Activated CD4-positive, CD25-positive, alpha-beta regulatory T cell treated with anti-CD3 and anti-CD28 coated beads, Interleukin-2, amount 50 U/mL, for 24 hours (primary cell): ENCODE data around the gene MATN3.

ENCODE experiments used
- ATAC-seq, 2 donors: fragments of 150-1000 bp; cut with Tn5 transposase; one replicate each; pipeline ENCODE4 v1.10.0; 2021; ENCODE audit warnings: mild to moderate bottlenecking in 1 of 2, moderate library complexity in 1 of 2

MATN3 gene

DNA sequence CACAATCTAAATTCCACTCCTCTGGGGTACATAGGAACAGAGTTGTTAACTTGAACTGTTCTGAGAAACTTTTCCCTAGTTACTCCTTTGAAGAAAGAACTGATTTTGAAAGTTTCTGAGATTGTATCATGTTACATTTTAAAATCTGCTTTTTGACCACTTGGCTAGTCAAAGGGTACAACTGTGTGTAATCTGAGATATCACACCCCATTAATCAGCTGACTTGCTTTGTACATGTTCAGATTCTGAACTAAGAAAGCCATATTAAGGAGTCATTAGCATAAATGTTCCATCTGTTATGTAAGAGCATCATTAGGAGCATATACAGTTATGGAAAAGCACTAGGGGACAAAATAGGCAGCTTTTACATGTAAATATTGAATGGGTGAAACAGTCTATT lies 18.7 kb downstream of the MATN3 start:
- no peak for ATAC-seq

DNA sequence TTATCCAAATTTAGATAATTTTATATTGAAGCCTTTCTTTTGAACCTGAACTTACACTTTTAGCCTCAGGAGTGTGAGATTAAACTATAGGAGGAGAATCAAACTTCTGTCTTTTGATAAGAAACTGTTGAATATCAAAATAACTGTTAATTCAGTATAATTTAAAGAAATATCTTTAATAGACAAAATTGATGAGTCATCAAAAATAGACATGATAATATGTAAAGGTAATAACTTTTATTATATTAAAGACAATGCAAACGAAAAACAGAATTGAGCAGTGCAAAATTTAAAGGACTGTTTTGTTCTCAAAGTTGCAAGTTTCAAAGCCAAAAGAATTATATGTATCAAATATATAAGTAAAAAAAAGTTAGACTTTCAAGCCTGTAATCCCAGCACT lies 20.6 kb downstream of the MATN3 start:
- no peak for ATAC-seq

DNA sequence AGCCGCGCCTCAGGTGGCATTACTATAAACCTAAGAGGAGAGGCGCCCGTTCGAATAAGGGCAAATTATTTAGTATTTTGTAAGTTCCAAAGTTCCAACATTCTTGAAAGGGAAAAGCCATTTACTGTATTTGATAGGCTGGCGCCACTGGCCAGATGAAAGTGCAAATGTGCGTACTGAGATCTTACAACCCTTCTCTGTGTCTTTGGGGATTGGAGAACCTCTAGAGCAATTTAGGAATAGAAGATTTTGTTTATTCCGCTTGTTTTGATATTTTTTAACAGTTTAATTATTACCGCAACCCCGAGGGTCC lies 22.1 kb downstream of the MATN3 start:
- no peak for ATAC-seq

DNA sequence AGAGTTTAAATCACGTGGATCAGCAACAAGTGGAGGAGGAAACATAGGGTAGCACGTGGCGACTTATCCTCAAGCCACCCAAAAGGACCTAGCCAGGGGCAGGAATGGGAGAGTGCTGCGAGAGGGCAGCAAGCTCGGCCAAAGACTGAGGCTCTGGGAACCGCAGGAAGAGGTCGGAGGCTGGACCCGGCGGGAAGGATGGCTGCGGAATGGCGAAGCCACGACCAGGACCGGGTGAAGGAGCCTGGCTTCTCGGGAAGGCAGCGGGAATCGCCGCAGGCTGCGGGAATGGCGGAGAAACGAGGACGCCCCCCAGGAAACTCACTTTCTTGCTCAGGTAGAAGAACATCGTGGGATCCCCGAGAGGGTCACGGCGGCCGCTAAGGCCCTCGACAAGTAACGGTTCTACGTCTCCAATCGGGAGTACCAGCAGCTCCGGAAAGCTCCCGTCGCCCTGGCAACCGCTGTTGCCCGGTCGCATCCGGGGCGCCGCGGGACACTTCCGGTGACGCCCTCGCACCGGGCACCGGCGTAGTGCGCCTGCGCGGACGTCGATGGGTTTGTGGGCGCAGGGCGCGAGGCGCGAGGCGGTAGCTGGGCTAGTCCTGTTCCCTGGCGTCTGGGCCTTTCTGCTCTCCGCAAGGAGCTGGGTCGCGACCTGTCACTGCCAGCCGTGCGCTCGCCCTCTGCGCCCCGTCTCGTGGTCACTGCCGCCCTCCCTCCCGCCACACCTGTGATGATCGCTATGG lies 22.6 kb downstream of the MATN3 start, which contains the start of gene WDR35:
WDR35 (minus strand) TSS at position 439 of the 749 bp plus-strand sequence; CDS start at position 349, 90 bp downstream.
- ATAC-seq, result peak; percentile 92 to 94

DNA sequence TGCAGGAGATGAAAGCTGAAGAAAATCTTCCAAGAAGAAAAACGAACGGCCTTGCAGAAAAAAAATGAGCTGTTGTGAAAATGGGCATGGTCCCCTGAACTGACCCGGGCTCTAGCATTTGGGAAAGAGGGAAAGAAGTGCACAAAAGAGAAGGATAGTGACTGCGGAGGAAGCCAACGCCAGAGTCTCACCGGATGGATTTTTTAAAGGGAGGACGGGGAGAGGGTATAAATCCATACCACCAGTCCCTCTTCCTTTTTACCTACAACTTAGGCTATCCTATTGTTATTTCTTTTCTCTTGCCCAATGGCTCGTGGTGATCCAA lies 23.2 kb downstream of the MATN3 start:
- ATAC-seq, result no peak

DNA sequence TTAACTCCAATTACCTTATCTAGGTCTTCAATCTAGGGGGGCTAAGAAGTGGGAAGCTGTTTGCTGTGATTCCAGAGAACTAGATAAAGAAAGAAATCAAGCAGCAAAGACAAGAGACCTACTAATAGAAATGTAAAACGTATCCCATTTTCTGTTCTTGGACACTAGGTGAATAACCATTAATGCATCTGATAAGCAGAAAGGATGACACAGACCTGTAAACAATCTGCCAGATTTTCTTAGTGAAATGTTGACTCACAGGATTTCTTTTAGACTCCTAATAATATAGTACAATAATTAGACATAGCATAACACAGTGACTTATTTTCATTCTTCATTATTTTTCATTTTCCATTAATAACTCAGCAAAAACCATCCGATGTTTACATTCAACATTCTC lies 23.9 kb downstream of the MATN3 start:
- ATAC-seq, result no peak

DNA sequence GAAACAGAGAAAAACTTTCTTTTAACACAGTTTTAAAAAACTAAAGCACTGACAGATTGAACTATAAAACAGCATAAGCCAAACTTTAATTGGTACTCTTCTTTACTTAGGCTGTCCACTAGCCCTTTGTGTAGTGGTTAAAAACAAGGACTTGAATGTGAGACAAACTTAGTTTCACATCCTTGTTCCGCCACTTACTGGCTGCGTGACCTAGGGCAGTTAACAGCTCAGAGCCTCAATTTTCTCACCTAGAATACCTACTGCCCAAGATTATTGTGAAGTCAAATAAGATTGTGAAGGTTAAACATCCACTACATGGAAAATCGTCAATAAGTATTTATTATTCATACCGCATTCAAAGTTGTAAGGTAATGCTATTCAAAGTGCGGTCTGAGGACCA lies 24.5 kb downstream of the MATN3 start:
- ATAC-seq, result no peak

DNA sequence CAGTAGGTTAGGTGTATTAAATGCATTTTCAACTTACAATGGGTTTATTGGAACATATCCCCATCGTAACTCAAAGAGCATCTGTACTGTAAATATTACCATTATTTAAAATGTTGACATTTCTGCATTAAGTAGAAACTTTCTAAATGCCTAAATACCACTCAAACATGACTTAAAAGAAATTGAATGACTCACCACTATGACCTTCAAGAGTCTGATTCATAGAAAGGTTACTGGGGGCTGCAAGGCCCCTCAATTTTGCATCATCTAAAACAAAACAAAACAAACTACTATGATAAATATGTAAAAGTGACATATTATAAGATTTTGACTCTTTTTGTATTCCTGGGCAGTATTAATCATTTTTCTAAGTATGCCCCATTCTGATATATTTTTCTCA lies 30.2 kb downstream of the MATN3 start:
- ATAC-seq, result peak in 1 of 2 donors; percentile 41

DNA sequence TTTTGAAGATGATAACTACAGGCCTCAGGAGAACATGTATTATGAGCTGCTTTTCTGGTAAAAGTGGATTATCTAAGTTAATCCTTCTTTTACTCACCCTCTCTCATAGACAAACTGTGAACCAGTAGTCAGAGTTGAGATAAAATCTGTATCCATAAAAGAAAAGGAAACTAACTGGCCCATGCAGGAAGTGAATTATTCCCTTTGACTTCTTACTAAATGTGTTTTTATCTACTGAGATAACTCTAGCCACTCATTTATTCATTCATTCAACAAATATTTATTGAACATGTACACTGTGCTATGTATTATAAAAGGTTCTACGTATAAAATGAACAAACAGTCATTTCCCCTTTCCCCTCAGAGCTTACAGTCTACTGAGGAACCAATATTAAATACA lies 32.5 kb downstream of the MATN3 start:
- ATAC-seq, result no peak

DNA sequence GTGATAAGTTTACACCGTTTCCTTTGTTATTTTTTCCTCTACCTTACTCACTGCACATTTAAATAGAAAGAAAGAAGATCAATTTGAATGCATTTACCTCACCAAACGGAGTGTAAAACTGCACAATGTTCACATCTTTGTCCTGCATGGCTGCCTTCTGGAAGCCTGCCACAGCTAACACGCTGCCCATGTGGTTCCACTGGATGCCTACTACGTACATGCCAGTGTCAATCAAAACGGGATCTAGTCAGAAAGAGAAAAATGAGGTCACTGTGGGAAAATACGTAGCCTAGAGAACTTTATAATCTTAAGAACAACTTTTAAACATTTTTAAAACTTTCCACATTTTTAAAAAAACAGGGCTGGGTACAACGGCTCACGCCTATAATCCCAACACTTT lies 39.0 kb downstream of the MATN3 start:
- no peak for ATAC-seq

DNA sequence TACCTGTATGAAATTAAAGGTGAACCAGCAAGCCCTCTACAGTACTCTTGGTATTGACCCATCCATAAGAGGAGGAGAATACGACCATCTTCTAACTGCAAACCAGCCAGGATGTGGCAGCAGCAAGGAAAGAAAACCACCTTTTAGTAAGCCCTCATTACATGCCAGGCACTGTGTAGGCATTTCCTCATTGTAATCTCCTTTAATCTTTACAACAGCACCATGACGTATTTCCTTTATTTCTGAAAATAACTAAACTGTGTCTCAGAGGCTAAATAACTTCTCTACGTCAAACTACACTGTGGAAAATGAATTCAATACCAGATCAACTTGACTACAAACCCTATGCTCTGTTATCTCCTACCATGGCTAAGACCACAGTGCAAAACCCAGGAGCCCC lies 40.8 kb downstream of the MATN3 start:
- ATAC-seq, result peak; percentile 21 to 65

DNA sequence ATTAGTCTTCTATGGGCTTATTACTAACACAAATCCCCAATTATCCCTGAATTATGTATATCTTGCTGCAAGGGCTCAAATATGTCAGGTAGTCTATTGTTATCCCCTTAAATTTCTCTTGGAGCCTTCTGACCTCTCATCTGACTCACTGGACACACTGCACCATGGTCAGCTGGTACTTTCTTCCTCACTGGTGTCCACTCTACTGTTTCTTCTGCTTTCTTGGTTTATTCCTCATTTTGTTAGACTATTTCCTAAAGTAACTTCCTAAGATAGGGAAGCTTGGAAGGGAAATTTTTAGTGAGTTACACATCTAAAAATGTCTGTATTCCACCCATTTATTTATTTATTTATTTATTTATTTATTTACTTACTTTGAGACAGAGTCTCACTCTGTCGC lies 49.1 kb downstream of the MATN3 start:
- ATAC-seq, result no peak

DNA sequence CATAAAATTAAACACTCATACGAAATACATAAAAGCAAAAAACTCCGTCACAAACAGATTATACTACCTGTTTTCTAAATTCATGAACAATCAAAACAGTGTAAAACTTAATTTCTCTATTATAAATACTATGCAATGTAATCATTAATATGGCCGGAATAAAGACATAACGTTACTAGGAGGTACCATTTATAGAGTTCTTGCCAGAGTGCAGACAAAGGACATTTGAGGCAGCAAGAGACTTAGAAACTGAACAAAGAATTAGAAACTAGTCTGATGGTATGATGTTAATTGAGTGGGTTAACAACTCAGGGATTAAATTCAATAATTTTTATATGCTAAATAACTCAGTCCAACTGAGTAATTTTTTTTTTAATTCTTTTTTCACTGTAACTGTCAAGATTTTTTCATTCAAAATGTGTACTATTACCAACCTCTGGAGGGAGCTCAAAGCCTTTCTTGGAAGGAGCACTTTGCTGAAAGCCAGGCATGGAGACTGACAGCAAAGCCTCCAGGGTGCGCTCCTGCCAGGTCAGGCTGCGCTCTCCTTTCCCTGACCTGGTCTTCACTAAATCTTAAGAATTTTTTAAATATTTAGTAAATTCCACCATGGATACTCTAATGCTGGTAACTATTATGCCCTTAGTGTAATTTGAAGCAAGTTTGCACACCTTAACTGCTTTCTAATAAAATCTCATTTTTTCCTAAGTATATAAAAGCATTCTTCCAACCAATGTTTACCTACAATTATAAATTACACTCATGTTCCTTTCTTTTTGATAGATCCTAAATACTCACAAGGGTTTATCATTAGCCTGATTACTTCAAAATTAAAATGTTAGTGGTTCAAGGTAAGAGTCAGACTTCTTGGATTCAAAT lies 56.7 kb downstream of the MATN3 start:
- peak in 1 of 2 donors; percentile 65 for ATAC-seq

DNA sequence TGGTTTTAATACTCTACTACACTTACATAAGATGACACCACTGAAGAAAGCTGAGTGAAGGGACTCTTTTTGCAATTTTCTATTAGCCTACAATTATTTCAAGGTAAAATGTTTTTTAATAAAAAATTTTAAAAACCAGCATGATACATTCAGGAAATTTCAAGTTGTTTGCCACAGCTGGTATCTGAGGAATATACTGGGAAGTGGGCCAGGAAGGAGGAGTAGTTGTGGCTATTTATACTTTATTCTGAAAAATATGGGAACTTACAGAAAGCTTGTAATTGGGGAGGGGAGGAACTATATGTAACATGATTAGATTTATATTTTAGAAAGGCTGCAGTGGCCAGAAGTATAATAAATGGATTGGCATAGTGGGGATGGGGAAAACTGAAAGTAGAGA lies 63.4 kb downstream of the MATN3 start:
- no peak for ATAC-seq

DNA sequence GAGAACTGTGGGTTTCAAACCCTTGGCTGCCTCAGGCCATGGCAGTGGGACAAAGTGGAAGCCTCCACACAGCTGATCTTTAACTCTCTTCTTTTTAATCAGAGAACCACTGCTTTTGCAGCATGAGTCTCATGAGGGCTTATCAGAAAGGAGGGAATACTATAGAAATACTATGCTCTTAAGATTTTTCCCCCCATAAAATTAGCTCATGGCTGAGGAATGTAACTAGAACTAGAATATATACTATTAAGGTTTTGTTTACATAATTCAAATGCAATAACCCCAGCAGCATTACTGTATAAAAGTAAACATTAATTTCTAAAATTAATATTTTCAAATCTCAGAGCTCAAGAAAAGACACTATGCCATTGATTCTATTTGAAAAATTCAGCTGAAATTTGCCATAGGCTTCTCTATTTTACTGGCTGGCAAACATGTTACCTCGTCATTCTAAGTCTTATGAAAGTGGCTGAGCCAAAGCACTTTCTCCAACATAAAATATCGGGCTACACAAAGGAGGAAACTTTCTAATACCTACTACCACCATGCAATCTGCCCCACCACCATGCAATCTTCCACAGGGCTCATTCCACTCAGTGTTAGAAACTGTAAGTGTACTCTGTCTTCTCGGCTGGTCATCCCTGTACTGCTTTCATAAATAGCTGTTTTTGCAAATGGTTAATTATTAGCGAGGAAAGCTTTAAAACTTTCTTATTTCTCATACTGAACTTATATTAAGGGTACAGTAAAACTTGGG lies 65.1 kb downstream of the MATN3 start:
- ATAC-seq, result no peak

DNA sequence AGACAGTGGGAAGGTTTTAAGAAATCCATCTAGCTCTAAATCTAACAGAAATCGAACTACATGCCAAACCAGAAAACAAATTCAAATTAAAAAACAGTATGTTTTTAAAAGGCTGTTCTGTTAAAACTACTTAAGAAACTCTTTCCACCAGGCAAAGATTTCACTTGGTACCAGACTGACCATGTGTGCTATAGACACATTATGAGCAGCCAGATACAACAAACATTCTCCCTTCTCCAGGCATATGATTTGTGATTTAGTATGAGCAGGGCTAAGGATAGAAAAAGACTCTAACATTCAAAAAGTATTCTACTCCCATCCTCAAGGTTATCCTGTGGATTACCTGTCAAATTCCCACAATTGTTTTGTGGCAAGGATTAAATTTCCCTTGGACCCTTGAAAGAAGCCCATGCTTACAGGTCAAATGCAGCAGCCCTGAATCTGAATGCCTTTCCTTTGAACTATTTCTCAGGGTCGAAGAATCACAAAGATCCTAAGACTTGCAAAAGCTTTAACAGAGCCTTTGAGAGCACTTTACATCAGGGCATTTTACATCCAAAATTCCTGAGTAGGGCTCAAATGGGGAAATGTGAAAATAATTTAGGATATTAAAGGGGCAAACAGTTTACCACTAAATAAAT lies 68.1 kb downstream of the MATN3 start:
- no peak for ATAC-seq

DNA sequence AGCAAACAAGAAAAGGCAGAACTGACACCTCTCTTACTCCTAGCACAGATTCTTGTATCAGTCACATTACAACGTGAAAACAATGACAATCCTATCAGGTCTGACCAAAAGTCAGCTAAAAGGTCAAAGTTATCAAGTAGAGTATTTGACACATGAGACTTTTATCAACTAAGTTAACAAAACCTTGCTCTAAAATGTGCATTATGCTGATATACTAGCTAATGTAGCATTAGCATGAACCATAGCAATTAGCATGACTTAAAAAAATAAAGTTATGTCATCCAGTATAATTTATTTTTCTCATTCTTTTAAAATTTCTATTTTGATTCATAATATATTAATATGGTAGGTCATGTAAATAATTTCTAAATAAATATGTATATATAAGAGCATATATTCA lies 69.3 kb downstream of the MATN3 start:
- no peak for ATAC-seq

DNA sequence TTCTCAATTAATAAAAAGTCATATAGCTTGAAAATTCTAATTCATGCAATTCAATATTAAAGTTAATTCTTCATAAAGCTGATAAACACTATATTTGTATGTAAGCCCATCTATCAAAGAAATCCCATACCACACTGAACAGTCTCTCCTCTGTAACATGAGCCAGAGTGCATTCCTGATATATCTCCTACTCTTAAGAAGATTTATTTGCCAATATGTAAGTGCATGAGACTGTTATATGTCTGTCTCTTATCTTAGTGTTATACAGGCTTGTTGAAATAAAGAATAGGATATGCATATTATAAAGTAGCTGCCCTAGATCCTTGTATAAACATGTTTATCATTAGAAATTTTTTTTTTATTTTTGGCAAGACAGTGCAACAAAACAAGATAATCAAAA lies 70.3 kb downstream of the MATN3 start:
- no peak for ATAC-seq
